ENCODE results near the gene CYB5R3.
"Not testable (repeated sequence)": the region's sequence is repeated elsewhere in the genome, so short reads cannot be mapped to it uniquely, and the experiment has no call there.

The CYB5R3 gene

GRCh38 chr22:42622061-42622710 is 27.0 kb downstream of the CYB5R3 start:
- no peak for DNase-seq

GRCh38 chr22:42621505-42622002 is 27.6 kb downstream of the CYB5R3 start:
- no peak for DNase-seq

- no peak for DNase-seq
Measured at GRCh38 chr22:42620084-42620483, 29.1 kb downstream of the CYB5R3 start.

- DNase-seq: no peak
Measured at GRCh38 chr22:42619261-42620063, 29.7 kb downstream of the CYB5R3 start.

GRCh38 chr22:42617155-42617983 is 31.8 kb downstream of the CYB5R3 start:
- DNase-seq: no peak

GRCh38 chr22:42615860-42616175 is 33.4 kb downstream of the CYB5R3 start:
- DNase-seq: not testable (repeated sequence)

GRCh38 chr22:42615092-42615859 is 33.9 kb downstream of the CYB5R3 start:
- peak; percentile 95 for DNase-seq

GRCh38 chr22:42614312-42615091 is 34.7 kb downstream of the CYB5R3 start, which contains the start of gene POLDIP3:
Gene POLDIP3 (minus strand): TSS chr22:42614883. CDS start chr22:42614857, 26 bp downstream.
- DNase-seq: peak; percentile 98

GRCh38 chr22:42613872-42614301 is 35.3 kb downstream of the CYB5R3 start:
- DNase-seq: no peak

- DNase-seq: no peak
Measured at GRCh38 chr22:42612336-42612735, 36.9 kb downstream of the CYB5R3 start.

GRCh38 chr22:42611051-42611450 is 38.1 kb downstream of the CYB5R3 start:
- no peak for DNase-seq

GRCh38 chr22:42610186-42610585 is 39.0 kb downstream of the CYB5R3 start:
- DNase-seq: no peak

- no peak for DNase-seq
Measured at GRCh38 chr22:42608823-42609361, 40.3 kb downstream of the CYB5R3 start.

GRCh38 chr22:42608136-42608822 is 40.9 kb downstream of the CYB5R3 start:
- no peak for DNase-seq

- DNase-seq: not testable (repeated sequence)
Measured at GRCh38 chr22:42607641-42608040, 41.6 kb downstream of the CYB5R3 start.

GRCh38 chr22:42604403-42604802 is 44.8 kb downstream of the CYB5R3 start:
- no peak for DNase-seq

GRCh38 chr22:42603427-42603826 is 45.8 kb downstream of the CYB5R3 start:
- no peak for DNase-seq

GRCh38 chr22:42602470-42602869 is 46.7 kb downstream of the CYB5R3 start:
- no peak for DNase-seq

- no peak for DNase-seq
Measured at GRCh38 chr22:42601879-42602465, 47.2 kb downstream of the CYB5R3 start.

GRCh38 chr22:42596863-42597530 is 52.2 kb downstream of the CYB5R3 start:
- no peak for DNase-seq
